ENCODE data around the gene EIF4G1. TPM values are rescaled to one million over a fixed set of nuclear protein-coding genes. Genes with fewer than 3 reads are reported as not detected.

EIF4G1 gene
- total and polyA plus RNA-seq, 10 of the 15 experiments (the other 5 are each of a cell fraction or from before 2014, with no cell fraction given) = 5.7 to 462 (median 237) TPM

GRCh38 chr3:184283681-184284080 is 30.7 kb upstream of the EIF4G1 start:
- WGBS (ENCODE audit: insufficient coverage, insufficient replicate concordance, low lambda C conversion rate, missing lambda C conversion rate) = 68% methylated on average over 8 of the region's 8 CpGs
- no peaks in the 10 kb centered on the region for H3K4me1 ChIP-seq (ENCODE audit: control insufficient read depth, insufficient read depth, low read length)
- DNase-seq (ENCODE audit: low read depth, low spot score) (no peak), ATAC-seq (no peak), FAIRE-seq (no peak)
- in situ Hi-C loops (cut with MboI) = no loop called here
- TF ChIP-seq NFIC (IDR thresholded peaks at IDR 0.05; ENCODE audit: low read depth, low read length) = no peak
- TF ChIP-seq ETV6 (conservative IDR thresholded peaks at IDR 0.05 in 1 of 2, IDR thresholded peaks at IDR 0.05 in 1 of 2; ENCODE audit: borderline replicate concordance in 1 of 2, low read depth in 1 of 2) = no peak
- no peak for TF ChIP-seq LARP7 (IDR thresholded peaks at IDR 0.05)
- TF ChIP-seq RUNX3 (IDR thresholded peaks at IDR 0.05; ENCODE audit: low read length) = no peak
- TF ChIP-seq POLR2A (IDR thresholded peaks at IDR 0.05; ENCODE audit: low read depth, low read length) = no peak
- no peak for TF ChIP-seq BHLHE40 (IDR thresholded peaks at IDR 0.05; ENCODE audit: borderline replicate concordance in 1 of 2, low read depth in 2 of 2, low read length in 1 of 2)
- no peak for TF ChIP-seq KLF5 (IDR thresholded peaks at IDR 0.05; ENCODE audit: partially characterized antibody)
- TF ChIP-seq SP1 (IDR thresholded peaks at IDR 0.05; ENCODE audit: low read depth, low read length) = no peak
- no peaks in the 10 kb centered on the region for H4K20me1 ChIP-seq (ENCODE audit: control insufficient read depth, insufficient read depth)
- ChIA-PET POLR2A (no interaction called here), RAD21 (ENCODE audit: unreplicated experiment) (no interaction called here), SMC1A (ENCODE audit: uncharacterized antibody, unreplicated experiment) (no interaction called here), CTCF (interaction anchor here (1.6 kb wide), 1 partner anchor 388 kb away, joined by 4 read pairs; no protein-coding TSS in a partner anchor)
- H2AFZ ChIP-seq (ENCODE audit: control insufficient read depth, low read depth, low read length) = no peak overlapping the region
- no TSS peak for BruUV-seq (replicated peaks)
- H3K79me2 ChIP-seq (ENCODE audit: control insufficient read depth, insufficient read depth, low read length) = no peaks in the 10 kb centered on the region
- H3K9ac ChIP-seq (ENCODE audit: control insufficient read depth, insufficient read depth, low read length) = no peak overlapping the region
- no peaks in the 10 kb centered on the region for H3K36me3 ChIP-seq (ENCODE audit: control insufficient read depth in 2 of 2, insufficient read depth in 2 of 2, low read length in 1 of 2)
- no peak overlapping the region for H3K4me3 ChIP-seq
- H3K9me3 ChIP-seq (replicated peaks; ENCODE audit: control insufficient read depth, insufficient read depth, low read length) = no peaks in the 10 kb centered on the region
- intact Hi-C loops (cut with micrococcal nuclease; ENCODE audit: unreplicated experiment) = no loop called here
- H3K27me3 ChIP-seq (replicated peaks in 1 of 2; ENCODE audit: control insufficient read depth in 2 of 2, insufficient read depth in 2 of 2, low read length in 1 of 2) = no peaks in the 10 kb centered on the region; a peak in 2 of 4 replicates
- no peak overlapping the region for H3K4me2 ChIP-seq (ENCODE audit: control insufficient read depth, insufficient read depth)
- no peak overlapping the region for H3K27ac ChIP-seq (ENCODE audit: control insufficient read depth, insufficient read depth)

GRCh38 chr3:184284696-184285095 is 29.7 kb upstream of the EIF4G1 start:
- no peak overlapping the region for H3K9ac ChIP-seq (ENCODE audit: control insufficient read depth, insufficient read depth, low read length)
- ChIA-PET SMC1A (ENCODE audit: uncharacterized antibody, unreplicated experiment) (interaction anchor here (1.5 kb wide), 1 partner anchor 389 kb away, joined by 5 read pairs; no protein-coding TSS in a partner anchor), RAD21 (ENCODE audit: unreplicated experiment) (interaction anchor here (0.7 kb wide), 1 partner anchor 389 kb away, joined by 3 read pairs; no protein-coding TSS in a partner anchor), POLR2A (no interaction called here), CTCF (interaction anchor here (1.6 kb wide), 2 partner anchors 57 to 389 kb away, joined by 3 to 4 read pairs; no protein-coding TSS in a partner anchor)
- H3K36me3 ChIP-seq (ENCODE audit: control insufficient read depth in 2 of 2, insufficient read depth in 2 of 2, low read length in 1 of 2) = no peaks in the 10 kb centered on the region
- no peaks in the 10 kb centered on the region; a peak in 2 of 4 replicates for H3K27me3 ChIP-seq (replicated peaks in 1 of 2; ENCODE audit: control insufficient read depth in 2 of 2, insufficient read depth in 2 of 2, low read length in 1 of 2)
- no peak overlapping the region for H3K4me3 ChIP-seq
- 10% methylated on average over 4 of the region's 4 CpGs for WGBS (ENCODE audit: insufficient coverage, insufficient replicate concordance, low lambda C conversion rate, missing lambda C conversion rate)
- H3K79me2 ChIP-seq (ENCODE audit: control insufficient read depth, insufficient read depth, low read length) = no peaks in the 10 kb centered on the region
- ATAC-seq = peak; percentile 59
- no peak overlapping the region for H3K4me2 ChIP-seq (ENCODE audit: control insufficient read depth, insufficient read depth)
- FAIRE-seq = no peak
- in situ Hi-C loops (cut with MboI) (loop anchor here (5.0 kb wide), 1 partner anchor 392 kb away; no protein-coding TSS in a partner anchor), intact Hi-C loops (cut with micrococcal nuclease; ENCODE audit: unreplicated experiment) (no loop called here)
- no peak overlapping the region for H3K27ac ChIP-seq (ENCODE audit: control insufficient read depth, insufficient read depth)
- DNase-seq (ENCODE audit: low read depth, low spot score) = no peak
- H3K9me3 ChIP-seq (replicated peaks; ENCODE audit: control insufficient read depth, insufficient read depth, low read length) = no peaks in the 10 kb centered on the region
- H3K4me1 ChIP-seq (ENCODE audit: control insufficient read depth, insufficient read depth, low read length) = no peaks in the 10 kb centered on the region
- BruUV-seq (replicated peaks) = no TSS peak
- H2AFZ ChIP-seq (ENCODE audit: control insufficient read depth, low read depth, low read length) = no peak overlapping the region
- no peaks in the 10 kb centered on the region for H4K20me1 ChIP-seq (ENCODE audit: control insufficient read depth, insufficient read depth)
- TF ChIP-seq RAD51 (IDR thresholded peaks at IDR 0.05) = no peak
- TF ChIP-seq CTCF (IDR thresholded peaks at IDR 0.05 in 2 of 3, conservative IDR thresholded peaks at IDR 0.05 in 1 of 3; ENCODE audit: control insufficient read depth in 2 of 3, extremely low read depth in 1 of 3, insufficient read depth in 1 of 3, low read depth in 3 of 3, low read length in 3 of 3) = peak; percentile 21 to 43 (median 24); a peak in 3 of 6 replicates
- no peak for TF ChIP-seq HCFC1 (IDR thresholded peaks at IDR 0.05; ENCODE audit: low read length)
- TF ChIP-seq RAD21 (IDR thresholded peaks at IDR 0.05; ENCODE audit: insufficient read depth, low read depth, low read length) = peak; percentile 47; the same call in 1 of the 2 replicates
